AG10803 (cell line): ENCODE results near the gene HMOX2.

Experiments used
- DNase-seq: peaks from one replicate; pipeline ENCODE4 v3.0.0; 2010; ENCODE audit warnings: low read depth
- H3K4me3 ChIP-seq: 2 replicates; pipeline ENCODE4 v1.5.1; 2011; ENCODE audit warnings: mild to moderate bottlenecking, low read length, control low read depth
- TF ChIP-seq, protein P1 (sequence below): conservative IDR thresholded peaks from 2 replicates; pipeline ENCODE4 v1.5.1; 2011; ENCODE audit warnings: mild to moderate bottlenecking, low read length, control low read depth, inconsistent platforms

The HMOX2 gene

DNA sequence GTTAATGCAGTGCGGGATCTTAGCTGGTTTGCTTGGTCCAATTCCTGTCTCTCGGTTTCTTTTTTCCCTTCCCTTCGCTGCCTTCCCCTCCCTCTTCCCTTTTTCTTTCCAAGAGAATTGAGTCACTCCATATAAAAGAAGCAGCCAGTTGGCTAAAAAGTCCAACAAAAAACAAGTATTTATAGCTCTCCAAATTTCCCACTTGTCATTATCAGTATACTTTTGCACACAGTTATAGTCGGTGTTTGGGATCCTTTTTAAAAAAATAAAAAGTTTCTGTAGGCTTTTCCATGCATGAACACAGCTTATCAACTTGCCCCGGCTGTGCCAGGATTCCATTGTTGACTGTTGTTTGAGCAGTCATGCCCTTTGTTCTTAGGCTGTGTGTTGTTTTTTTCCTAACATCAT, 24.9 kb downstream of the HMOX2 start:
- TF ChIP-seq, protein P1, sequence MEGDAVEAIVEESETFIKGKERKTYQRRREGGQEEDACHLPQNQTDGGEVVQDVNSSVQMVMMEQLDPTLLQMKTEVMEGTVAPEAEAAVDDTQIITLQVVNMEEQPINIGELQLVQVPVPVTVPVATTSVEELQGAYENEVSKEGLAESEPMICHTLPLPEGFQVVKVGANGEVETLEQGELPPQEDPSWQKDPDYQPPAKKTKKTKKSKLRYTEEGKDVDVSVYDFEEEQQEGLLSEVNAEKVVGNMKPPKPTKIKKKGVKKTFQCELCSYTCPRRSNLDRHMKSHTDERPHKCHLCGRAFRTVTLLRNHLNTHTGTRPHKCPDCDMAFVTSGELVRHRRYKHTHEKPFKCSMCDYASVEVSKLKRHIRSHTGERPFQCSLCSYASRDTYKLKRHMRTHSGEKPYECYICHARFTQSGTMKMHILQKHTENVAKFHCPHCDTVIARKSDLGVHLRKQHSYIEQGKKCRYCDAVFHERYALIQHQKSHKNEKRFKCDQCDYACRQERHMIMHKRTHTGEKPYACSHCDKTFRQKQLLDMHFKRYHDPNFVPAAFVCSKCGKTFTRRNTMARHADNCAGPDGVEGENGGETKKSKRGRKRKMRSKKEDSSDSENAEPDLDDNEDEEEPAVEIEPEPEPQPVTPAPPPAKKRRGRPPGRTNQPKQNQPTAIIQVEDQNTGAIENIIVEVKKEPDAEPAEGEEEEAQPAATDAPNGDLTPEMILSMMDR, result no peak
- H3K4me3 ChIP-seq, result peak overlapping the region; percentile 31
- DNase-seq, result peak; percentile 35

DNA sequence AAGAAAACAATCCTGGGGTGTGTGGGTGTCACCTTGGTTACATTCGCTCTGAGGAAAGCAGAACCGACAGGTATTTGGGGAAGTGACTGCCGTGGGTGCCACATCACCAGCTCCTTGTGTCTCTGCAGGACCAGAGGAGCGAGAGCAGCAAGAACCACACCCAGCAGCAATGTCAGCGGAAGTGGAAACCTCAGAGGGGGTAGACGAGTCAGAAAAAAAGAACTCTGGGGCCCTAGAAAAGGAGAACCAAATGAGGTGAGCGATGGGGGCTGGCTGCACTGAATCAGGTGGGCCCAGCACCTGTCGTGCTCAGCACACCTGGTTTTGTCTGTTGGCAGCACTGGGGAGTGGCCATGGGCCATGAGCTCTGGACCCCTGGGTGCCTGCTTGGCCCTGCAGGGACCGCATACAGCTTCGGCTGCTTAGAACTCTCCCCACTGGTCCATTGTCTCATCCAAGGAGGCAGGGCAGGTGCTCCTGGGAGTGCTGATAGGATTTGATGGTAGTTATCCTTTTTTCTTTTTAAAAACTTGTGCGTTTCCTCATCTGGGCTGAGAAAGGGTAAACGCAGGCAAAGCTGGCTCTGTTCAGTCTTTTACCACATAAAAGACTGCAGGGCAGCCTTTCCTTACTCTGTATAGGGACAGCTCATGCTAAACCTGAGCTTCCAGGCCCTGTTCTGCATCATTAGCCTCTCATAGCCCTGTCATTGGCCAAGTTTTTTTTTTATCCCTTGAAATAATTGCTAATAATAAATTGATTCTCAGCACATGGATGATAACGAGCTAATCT, 29.4 kb downstream of the HMOX2 start:
- no peak overlapping the region for H3K4me3 ChIP-seq
- TF ChIP-seq, protein P1, result no peak
- DNase-seq, result no peak

DNA sequence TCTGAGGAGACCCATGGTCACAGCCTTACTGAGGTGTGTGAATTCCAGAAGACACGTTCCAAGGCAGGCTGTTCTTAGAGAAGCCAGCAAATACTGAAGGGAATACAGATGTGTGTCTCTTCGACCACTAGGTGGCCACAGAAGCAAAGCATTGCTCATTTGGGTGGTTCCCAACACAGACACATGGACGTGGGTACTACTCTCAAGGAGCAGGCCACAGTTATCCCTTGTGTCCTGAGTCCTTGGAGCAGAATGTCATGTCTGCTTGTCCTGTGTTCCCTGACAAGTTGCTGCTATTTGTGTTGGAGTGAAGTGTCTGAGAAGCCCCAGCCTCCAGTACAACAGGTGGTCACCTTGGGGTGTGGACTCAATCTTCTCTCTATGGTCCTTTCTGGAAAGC, 30.3 kb downstream of the HMOX2 start:
- TF ChIP-seq, protein P1, result peak; percentile 96
- no peak overlapping the region for H3K4me3 ChIP-seq
- peak; percentile 85 for DNase-seq

DNA sequence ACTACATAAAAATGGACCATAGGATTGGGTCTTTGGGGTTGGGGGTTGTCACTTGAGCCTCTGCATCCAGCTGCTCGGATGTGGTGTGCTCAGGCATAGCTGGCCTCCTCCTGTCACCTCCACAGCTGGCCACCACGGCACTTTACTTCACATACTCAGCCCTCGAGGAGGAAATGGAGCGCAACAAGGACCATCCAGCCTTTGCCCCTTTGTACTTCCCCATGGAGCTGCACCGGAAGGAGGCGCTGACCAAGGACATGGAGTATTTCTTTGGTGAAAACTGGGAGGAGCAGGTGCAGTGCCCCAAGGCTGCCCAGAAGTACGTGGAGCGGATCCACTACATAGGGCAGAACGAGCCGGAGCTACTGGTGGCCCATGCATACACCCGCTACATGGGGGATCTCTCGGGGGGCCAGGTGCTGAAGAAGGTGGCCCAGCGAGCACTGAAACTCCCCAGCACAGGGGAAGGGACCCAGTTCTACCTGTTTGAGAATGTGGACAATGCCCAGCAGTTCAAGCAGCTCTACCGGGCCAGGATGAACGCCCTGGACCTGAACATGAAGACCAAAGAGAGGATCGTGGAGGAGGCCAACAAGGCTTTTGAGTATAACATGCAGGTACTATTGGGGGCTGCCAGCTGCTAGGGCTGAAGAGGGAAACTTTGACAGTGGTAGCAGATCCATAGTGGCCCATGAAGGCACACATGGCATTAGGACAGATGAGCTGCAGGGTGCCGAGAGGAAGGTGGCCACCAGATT, 31.6 kb downstream of the HMOX2 start:
- DNase-seq, result no peak
- TF ChIP-seq, protein P1, result no peak

DNA sequence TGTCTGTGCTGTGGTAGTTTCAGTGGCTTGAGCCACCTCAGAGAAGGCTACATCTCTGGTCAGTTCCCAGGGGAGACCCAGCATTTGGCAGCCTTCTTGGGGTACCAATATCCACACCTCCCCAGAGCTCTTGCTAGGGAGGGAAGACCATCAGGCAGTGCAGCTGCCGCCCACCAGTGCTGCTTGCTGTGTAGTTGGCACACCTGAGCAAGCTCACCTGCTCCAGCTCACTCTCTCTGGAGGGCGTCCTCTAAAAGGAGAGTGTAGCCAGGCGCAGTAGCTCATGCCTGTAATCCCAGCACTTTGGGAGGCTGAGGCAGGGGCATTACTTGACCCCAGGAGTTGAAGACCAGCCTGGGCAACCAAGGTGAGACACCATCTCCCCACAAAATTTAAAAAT, 32.6 kb downstream of the HMOX2 start:
- TF ChIP-seq, protein P1, result no peak

More for the DNA sequence above, 31.6 kb downstream of the HMOX2 start:
- H3K4me3 ChIP-seq, result no peak overlapping the region

DNA sequence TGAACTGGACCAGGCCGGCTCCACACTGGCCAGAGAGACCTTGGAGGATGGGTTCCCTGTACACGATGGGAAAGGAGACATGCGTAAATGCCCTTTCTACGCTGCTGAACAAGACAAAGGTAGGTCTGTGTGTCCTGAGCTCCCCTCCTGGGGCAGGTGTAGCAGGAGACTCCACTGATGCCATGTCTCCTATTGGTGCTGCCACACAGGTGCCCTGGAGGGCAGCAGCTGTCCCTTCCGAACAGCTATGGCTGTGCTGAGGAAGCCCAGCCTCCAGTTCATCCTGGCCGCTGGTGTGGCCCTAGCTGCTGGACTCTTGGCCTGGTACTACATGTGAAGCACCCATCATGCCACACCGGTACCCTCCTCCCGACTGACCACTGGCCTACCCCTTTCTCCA, 33.2 kb downstream of the HMOX2 start:
- DNase-seq, result no peak
- TF ChIP-seq, protein P1, result no peak
- no peak overlapping the region for H3K4me3 ChIP-seq

More for the DNA sequence above, 32.6 kb downstream of the HMOX2 start:
- H3K4me3 ChIP-seq, result no peak overlapping the region
- no peak for DNase-seq
